Ishikawa (cell line): ENCODE data around the gene SPAG6.

Experiments
- CEBPB ChIP-seq: IDR thresholded peaks from 2 replicates; pipeline ENCODE4 v1.6.1; 2012
- CREB1 ChIP-seq: IDR thresholded peaks from 2 replicates; pipeline ENCODE4 v1.6.1; 2012; ENCODE audit warnings: low read depth
- EGR1 ChIP-seq: IDR thresholded peaks from 2 replicates; pipeline ENCODE4 v1.6.1; 2012
- EP300 ChIP-seq: IDR thresholded peaks from 2 replicates; pipeline ENCODE4 v1.6.1; 2012; ENCODE audit warnings: borderline replicate concordance
- FOXM1 ChIP-seq: IDR thresholded peaks from 2 replicates; pipeline ENCODE4 v1.6.1; 2012; ENCODE audit warnings: low read depth, borderline replicate concordance
- NFIC ChIP-seq: IDR thresholded peaks from 2 replicates; pipeline ENCODE4 v1.6.1; 2012
- RAD21 ChIP-seq: IDR thresholded peaks from 2 replicates; pipeline ENCODE4 v1.6.1; 2012; ENCODE audit warnings: low read depth
- TAF1 ChIP-seq: IDR thresholded peaks from 2 replicates; pipeline ENCODE4 v1.6.1; 2012; ENCODE audit warnings: low read depth, mild to moderate bottlenecking
- TCF12 ChIP-seq: IDR thresholded peaks from 2 replicates; pipeline ENCODE4 v1.6.1; 2012; ENCODE audit warnings: low read depth
- TEAD4 ChIP-seq: IDR thresholded peaks from 2 replicates; pipeline ENCODE4 v1.6.1; 2012
- ZBTB7A ChIP-seq: IDR thresholded peaks from 2 replicates; pipeline ENCODE4 v1.6.1; 2012; ENCODE audit warnings: low read depth
- TF ChIP-seq, protein P1 (sequence below): IDR thresholded peaks from 2 replicates; pipeline ENCODE4 v1.6.1; 2012
- TF ChIP-seq, protein P2 (sequence below): IDR thresholded peaks from 2 replicates; pipeline ENCODE4 v1.6.1; 2012
- TF ChIP-seq, protein P3 (sequence below): IDR thresholded peaks from 2 replicates; pipeline ENCODE4 v1.6.1; 2012; ENCODE audit warnings: low read depth, mild to moderate bottlenecking

SPAG6 gene

DNA sequence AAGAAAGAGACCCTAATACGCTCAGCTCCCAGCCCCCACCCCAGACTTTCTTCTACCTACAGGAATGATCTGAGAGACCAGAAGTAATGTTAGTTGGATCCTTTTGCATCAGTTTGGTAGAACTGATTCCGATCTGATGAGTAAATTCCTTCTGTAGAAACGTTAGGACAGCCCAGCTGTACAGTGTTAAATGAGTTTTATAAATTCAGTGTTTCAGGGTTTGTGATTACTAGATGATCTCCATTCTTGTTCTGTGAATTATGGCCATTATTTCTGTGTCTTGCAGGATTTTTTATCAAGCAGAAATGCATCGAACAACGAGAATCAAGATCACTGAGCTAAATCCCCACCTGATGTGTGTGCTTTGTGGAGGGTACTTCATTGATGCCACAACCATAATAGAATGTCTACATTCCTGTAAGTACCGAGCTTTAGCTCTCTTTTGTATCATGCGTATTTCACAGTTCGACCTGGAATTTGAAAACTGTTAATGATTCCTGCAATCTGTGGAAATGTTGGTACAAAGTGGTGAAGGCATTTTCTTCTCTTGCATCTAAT lies 19.1 kb upstream of the SPAG6 start:
- TF ChIP-seq TAF1: no peak
- TF ChIP-seq, protein P1, sequence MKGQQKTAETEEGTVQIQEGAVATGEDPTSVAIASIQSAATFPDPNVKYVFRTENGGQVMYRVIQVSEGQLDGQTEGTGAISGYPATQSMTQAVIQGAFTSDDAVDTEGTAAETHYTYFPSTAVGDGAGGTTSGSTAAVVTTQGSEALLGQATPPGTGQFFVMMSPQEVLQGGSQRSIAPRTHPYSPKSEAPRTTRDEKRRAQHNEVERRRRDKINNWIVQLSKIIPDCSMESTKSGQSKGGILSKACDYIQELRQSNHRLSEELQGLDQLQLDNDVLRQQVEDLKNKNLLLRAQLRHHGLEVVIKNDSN: no peak
- TF ChIP-seq, protein P2, sequence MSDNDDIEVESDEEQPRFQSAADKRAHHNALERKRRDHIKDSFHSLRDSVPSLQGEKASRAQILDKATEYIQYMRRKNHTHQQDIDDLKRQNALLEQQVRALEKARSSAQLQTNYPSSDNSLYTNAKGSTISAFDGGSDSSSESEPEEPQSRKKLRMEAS: no peak
- TF ChIP-seq TEAD4: no peak
- no peak for TF ChIP-seq FOXM1
- TF ChIP-seq RAD21: no peak
- TF ChIP-seq EP300: no peak
- no peak for TF ChIP-seq EGR1

DNA sequence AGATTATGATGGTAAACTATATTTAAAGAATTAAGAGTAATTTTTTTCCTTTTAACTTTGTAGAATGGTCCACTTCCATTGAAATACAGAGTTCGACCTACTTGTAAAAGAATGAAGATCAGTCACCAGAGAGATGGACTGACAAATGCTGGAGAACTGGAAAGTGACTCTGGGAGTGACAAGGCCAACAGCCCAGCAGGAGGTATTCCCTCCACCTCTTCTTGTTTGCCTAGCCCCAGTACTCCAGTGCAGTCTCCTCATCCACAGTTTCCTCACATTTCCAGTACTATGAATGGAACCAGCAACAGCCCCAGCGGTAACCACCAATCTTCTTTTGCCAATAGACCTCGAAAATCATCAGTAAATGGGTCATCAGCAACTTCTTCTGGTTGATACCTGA lies 16.1 kb upstream of the SPAG6 start:
- TF ChIP-seq CEBPB (no peak), EP300 (no peak), FOXM1 (no peak), TAF1 (no peak)

DNA sequence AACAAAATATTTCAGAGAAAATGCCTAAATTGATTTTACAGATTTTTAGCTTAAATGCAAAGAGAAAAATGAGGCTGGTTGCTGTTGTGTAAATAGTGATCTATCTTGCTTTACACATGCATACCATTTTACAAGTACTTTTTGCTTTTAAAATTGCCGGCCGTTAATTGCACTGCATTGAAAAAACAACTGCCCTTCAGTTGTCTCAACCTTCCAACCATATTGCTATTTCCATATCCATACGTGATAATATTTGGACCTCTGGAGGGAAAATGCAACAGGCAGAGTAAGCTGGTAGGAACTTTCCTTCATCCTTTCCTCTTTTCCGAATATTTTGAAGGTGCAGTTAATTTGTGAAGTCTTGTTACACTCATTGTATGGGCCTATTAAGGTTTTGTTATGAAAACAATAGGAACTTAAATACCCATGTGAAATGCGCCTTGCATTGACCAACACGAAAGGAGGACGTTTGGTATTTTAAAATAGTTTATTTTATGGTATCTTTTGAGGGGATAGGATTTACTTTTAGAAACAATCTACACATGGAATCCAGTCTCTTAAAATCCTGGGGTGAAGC lies 13.1 kb upstream of the SPAG6 start:
- TF ChIP-seq ZBTB7A (no peak), EP300 (no peak), EGR1 (no peak), CEBPB (no peak), NFIC (no peak)
- TF ChIP-seq, protein P1: no peak
- TF ChIP-seq, protein P3, sequence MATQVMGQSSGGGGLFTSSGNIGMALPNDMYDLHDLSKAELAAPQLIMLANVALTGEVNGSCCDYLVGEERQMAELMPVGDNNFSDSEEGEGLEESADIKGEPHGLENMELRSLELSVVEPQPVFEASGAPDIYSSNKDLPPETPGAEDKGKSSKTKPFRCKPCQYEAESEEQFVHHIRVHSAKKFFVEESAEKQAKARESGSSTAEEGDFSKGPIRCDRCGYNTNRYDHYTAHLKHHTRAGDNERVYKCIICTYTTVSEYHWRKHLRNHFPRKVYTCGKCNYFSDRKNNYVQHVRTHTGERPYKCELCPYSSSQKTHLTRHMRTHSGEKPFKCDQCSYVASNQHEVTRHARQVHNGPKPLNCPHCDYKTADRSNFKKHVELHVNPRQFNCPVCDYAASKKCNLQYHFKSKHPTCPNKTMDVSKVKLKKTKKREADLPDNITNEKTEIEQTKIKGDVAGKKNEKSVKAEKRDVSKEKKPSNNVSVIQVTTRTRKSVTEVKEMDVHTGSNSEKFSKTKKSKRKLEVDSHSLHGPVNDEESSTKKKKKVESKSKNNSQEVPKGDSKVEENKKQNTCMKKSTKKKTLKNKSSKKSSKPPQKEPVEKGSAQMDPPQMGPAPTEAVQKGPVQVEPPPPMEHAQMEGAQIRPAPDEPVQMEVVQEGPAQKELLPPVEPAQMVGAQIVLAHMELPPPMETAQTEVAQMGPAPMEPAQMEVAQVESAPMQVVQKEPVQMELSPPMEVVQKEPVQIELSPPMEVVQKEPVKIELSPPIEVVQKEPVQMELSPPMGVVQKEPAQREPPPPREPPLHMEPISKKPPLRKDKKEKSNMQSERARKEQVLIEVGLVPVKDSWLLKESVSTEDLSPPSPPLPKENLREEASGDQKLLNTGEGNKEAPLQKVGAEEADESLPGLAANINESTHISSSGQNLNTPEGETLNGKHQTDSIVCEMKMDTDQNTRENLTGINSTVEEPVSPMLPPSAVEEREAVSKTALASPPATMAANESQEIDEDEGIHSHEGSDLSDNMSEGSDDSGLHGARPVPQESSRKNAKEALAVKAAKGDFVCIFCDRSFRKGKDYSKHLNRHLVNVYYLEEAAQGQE: no peak
- TF ChIP-seq, protein P2: no peak

DNA sequence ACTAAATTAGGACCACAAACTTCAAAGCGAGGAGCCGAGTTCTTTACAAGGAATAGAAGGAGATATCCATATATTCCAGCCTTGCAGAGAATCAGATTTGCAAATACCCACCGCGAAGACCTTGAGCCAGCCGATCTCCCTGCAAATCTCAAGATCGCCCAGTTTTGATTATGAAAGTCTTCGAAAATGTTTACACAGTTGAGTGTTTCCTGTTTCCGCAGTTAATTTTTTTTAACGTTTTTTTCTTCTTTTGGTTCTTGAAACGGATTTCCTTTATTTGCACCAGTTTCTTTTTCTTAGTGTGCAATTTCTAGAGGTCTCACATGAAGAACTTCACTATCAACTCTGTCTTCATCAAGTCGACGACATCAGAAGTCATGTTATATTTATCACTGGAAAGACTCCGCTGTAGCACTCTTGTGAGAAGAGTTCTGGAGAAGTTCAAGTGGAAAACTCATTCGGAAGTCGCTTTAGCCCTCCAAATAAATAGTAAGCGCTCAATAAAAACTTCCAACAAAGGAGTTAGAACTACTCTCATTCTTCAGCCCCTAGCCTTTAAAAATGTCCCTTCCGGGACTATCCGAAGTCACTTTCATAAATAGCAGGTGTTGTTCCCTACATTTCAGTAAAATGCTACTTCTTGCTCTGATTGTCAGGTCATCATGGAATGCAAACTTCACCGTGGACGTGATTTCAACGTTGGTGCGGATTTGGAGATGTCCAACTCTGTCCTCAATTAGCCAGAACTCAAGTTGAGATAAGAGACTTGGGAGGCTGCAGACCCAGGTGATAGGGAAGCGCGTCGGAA lies 11.9 kb upstream of the SPAG6 start:
- TF ChIP-seq ZBTB7A (no peak), CREB1 (no peak), CEBPB (no peak), FOXM1 (no peak), TAF1 (no peak)
- TF ChIP-seq, protein P1: no peak
- TF ChIP-seq, protein P2: no peak

DNA sequence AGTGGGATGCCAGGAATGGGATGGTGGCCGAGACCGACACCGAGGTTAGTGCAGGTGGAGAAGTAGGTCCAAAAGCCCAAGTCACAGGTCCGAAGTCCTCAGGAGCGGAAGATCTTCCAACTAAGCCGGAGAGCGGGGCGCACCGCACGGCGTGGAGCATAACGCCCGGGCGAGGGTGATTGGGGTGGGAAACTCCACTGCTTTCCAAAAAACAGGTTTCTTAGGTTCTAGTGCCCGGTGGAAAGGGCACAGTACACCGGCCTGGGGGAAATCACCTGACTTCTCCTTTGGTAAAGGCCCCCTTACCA lies 11.4 kb upstream of the SPAG6 start:
- TF ChIP-seq, protein P2: no peak
- TF ChIP-seq CEBPB (no peak), FOXM1 (no peak), TEAD4 (no peak), CREB1 (no peak), RAD21 (no peak), EGR1 (no peak), TCF12 (no peak)
- TF ChIP-seq, protein P1: no peak
- TF ChIP-seq, protein P3: no peak
